Raji (cell line): ENCODE results near the gene SLC26A4.

Source experiments
- POLR2A ChIP-seq: IDR thresholded peaks from 2 replicates; pipeline ENCODE4 v1.6.1; 2011; ENCODE audit warnings: low read depth, low read length, control low read depth; ENCODE audit not compliant: insufficient read depth

The SLC26A4 gene

GRCh38 chr7:107743567-107744344 lies 83.1 kb downstream of the SLC26A4 start, which contains the start of gene CBLL1:
CBLL1 (plus strand) TSS chr7:107744142; CDS start chr7:107744164, 22 bp downstream.
- peak; percentile 85 for TF ChIP-seq POLR2A

- no peak for TF ChIP-seq POLR2A
Measured at GRCh38 chr7:107744345-107744750, 83.7 kb downstream of the SLC26A4 start.

- no peak for TF ChIP-seq POLR2A
Measured at GRCh38 chr7:107746006-107746405, 85.4 kb downstream of the SLC26A4 start.

- TF ChIP-seq POLR2A, result no peak
Measured at GRCh38 chr7:107751113-107751512, 90.5 kb downstream of the SLC26A4 start.

- TF ChIP-seq POLR2A, result no peak
Measured at GRCh38 chr7:107754642-107755041, 94.0 kb downstream of the SLC26A4 start.

GRCh38 chr7:107758667-107759066 lies 98.0 kb downstream of the SLC26A4 start:
- TF ChIP-seq POLR2A, result no peak

GRCh38 chr7:107767391-107767790 lies 106.8 kb downstream of the SLC26A4 start:
- TF ChIP-seq POLR2A, result no peak
